ENCODE data around the gene AFAP1.

The AFAP1 gene

GRCh38 chr4:7784131-7784870 lies 155.4 kb downstream of the AFAP1 start:
- no peak for DNase-seq (ENCODE audit: low spot score)

GRCh38 chr4:7783541-7783940 lies 156.1 kb downstream of the AFAP1 start:
- DNase-seq (ENCODE audit: low spot score): no peak

- DNase-seq (ENCODE audit: low spot score): no peak
These were observed 156.9 kb downstream of the AFAP1 start for GRCh38 chr4:7782783-7783182.

GRCh38 chr4:7781993-7782392 lies 157.7 kb downstream of the AFAP1 start:
- DNase-seq (ENCODE audit: low spot score): no peak

DNA sequence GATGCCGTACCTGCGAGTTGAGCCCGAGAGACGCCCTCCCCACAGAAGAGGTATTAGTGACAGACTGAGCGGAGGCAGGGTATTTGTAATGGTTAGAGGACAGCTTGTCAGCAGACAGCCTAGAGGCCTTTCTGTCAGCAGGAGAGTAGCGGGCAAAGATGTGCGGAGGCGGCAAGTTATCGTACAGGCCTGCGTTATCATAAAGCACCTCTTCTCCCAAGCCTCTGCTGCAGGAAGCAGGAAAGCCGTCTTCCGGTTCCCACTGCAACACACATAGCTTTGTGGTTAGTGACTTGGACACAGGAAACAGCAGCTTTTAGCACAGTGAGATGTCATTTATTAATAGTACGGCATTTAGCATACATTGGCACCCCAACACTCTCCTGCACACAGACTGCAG lies 158.3 kb downstream of the AFAP1 start:
- DNase-seq (ENCODE audit: low spot score): no peak

DNA sequence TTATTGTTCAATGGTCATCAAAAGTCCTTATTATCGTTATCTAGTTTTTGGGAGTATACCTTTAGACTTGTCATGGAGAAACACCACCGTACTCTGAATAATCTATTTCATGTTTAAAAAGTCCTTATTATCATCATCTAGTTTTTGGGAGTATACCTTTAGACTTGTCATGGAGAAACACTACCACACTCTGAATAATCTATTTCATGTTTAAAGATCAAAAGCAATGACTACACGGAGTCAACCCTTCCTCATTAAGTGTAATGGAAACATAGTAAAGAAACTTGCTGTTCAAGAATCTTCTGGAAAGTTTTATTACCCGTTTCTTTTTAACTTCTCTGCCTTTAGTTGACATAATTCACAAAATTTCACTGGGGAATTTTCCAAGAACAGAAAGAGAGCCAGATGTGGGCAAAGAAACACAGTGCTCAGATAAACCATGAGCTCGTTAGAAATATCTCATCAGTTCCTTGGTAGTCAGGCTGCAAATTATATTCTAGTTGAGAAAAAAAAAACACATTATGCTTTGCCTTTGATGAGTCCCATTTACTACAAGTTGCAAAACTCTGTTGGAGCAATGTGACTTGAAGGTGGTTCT lies 158.8 kb downstream of the AFAP1 start:
- no peak for DNase-seq (ENCODE audit: low spot score)

DNA sequence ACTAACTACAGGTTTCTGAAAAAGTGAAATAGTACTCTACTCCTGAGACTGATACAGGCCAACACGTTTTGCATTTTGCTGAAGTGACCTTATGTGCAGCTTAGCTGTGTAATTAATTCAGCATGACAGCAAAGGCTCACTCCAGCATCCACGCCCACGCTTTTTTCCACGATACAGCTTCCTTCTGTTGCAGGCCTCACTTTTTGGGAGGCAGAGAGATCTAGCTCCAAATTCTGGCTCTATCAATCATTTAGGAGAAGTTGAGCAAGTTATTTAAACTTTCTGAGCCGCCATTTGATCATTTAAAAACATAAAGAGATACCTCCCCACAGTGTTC lies 160.3 kb downstream of the AFAP1 start:
- no peak for DNase-seq (ENCODE audit: low spot score)

GRCh38 chr4:7778510-7779431 lies 160.9 kb downstream of the AFAP1 start:
- DNase-seq (ENCODE audit: low spot score): no peak

DNA sequence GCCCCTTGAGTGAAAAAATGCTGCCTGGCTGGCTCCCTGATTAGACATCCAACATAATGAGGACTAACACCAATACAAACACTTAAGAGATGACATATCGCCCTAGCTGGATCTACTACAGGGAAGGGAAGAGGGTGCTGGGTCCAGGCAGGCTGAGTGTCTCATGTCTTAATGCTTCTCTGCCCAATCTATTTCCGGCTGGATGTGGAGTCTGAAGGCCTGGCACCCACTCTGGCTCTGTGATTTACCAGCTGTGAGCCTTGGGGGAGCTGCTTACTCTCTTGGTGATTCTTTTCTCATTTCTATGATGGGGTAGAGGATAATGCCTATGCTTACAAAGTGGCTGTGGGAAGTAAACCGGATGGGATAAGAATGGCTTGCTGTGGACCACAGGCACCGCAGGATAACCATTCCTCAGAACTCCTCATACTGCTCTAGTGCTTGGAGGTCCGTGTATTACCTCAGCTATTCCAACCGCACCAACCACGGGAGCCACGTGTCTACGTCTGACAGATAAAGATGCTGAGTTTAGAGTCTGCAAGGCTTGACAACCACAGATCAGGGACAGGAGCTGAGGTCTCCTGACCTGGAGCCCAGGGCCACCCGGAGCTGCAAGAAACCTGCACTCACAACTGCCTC lies 161.7 kb downstream of the AFAP1 start:
- DNase-seq (ENCODE audit: low spot score): no peak

DNA sequence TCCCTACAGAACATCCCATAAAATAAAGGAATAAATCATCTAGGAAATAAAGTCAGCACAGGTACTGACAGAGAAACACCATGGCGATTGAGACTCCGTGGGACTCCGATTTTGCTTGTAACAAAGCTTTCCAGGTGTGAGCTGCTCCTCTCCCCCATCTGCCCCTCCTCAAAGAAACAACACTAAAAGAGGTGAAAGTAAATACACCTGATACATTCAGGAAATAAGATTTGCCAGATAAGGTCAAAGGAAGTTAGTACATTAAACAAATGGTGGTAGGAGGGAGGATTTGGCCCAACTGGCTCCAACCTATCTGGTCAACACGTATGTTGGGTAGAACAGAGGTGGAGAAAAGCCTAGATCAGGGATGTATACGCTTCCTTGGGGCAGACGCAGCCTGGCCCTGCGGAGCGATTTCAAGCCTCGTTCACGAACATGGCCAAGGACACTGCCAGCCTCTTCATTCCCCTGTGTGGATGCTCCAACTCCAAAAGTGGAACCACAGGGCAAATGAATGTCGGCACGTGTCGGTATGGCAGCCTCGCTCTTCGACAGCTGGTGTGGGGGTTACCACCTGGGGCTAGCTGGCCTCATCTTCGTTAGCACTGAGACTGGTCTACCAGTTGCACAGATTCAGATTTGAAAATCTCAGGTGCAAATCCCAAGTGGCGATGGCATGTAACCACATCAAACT lies 162.5 kb downstream of the AFAP1 start:
- no peak for DNase-seq (ENCODE audit: low spot score)

- no peak for DNase-seq (ENCODE audit: low spot score)
These were observed 164.3 kb downstream of the AFAP1 start for GRCh38 chr4:7775396-7775795.

- no peak for DNase-seq (ENCODE audit: low spot score)
These were observed 165.1 kb downstream of the AFAP1 start for GRCh38 chr4:7774301-7775294.

GRCh38 chr4:7773401-7774180 lies 166.1 kb downstream of the AFAP1 start:
- no peak for DNase-seq (ENCODE audit: low spot score)

GRCh38 chr4:7772711-7773385 lies 166.8 kb downstream of the AFAP1 start:
- DNase-seq (ENCODE audit: low spot score): peak; percentile 63

DNA sequence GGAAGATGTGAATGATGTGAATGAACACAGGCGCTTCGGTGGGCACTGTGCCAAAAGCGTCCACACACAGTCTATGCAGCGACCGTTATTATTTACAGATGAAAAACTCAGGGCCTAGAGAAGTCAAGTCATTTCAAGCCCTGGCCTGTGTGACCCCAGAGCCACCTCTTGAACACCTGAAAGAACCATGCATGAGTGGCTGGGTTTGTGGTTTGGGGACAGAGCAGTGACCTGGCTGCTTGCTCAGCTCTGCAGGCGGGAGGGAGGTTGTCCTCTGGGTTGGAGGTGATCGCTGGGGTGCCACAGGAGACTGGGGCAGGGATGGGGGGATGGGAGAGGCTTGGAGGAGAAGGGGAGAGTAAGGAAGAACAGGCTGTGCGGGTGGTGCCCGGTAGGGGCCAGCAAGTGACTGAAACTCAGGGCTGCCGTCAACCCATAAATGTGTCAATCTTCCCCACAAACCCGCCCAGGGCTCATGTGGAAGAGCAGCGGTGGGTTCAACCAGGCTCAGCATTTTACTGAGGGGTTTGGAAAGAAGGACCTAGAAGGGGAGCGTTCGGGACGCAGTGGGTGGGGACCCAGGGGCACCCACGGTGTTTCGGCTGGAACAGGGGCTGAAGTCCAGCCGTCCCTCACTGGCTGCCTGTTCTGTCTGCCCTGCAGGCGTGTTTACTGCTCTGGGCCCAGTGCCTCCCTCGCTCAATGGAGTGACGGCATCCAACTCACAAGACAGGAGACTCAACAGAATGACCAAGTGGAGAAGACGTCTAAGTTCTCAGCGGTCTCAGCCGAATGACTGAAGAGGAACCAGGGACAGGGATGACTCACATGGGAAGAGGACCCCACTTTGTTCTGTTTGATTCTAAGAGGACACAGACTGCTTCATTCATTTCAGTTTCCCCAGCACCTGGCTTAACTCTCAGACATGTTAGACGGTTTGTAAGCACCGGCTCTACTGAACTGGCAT lies 167.8 kb downstream of the AFAP1 start:
- no peak for DNase-seq (ENCODE audit: low spot score)

DNA sequence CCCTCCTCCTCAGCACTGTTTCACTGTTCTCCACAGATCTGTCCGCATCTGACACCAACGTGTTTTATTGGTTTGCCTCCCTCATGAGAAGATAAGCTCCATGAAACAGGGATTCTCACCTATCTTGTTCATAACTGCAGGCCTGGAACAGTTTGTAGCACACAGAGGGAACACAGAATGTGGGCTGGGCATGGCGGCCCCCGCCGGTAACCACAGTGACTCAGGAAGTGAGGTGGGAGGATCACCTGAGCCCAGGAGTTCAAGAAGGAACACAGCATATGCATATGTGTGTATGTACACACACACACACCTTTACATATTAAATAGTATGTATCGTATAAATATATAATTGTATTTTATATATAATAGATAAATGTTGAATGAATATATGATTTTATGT lies 168.6 kb downstream of the AFAP1 start:
- no peak for DNase-seq (ENCODE audit: low spot score)

- peak; percentile 68 for DNase-seq (ENCODE audit: low spot score)
These were observed 169.2 kb downstream of the AFAP1 start for GRCh38 chr4:7770224-7771050.

All from iPS-NIHi11 (cell line).